Left ventricle myocardium inferior (tissue), 1 donor: ENCODE measurements around the gene ATXN7. TPM values are rescaled to one million over a fixed set of nuclear protein-coding genes. Genes with fewer than 3 reads are reported as not detected.

Experiments used
- DNase-seq: peaks from one replicate; pipeline ENCODE4 v3.0.0-alpha.2; 2020
- H3K27ac ChIP-seq: fragments of 200-600 bp; replicated peaks from 2 replicates; pipeline ENCODE4 v1.8.0; 2021
- H3K27me3 ChIP-seq: fragments of 200-600 bp; 2 replicates; pipeline ENCODE4 v1.8.0; 2021; ENCODE audit warnings: low read depth
- H3K36me3 ChIP-seq: fragments of 200-600 bp; 2 replicates; pipeline ENCODE4 v1.8.0; 2021
- H3K4me1 ChIP-seq: fragments of 200-600 bp; 2 replicates; pipeline ENCODE4 v1.8.0; 2021
- H3K4me3 ChIP-seq: fragments of 200-600 bp; 2 replicates; pipeline ENCODE4 v1.8.0; 2021; ENCODE audit warnings: mild to moderate bottlenecking, moderate library complexity
- H3K9me3 ChIP-seq: fragments of 200-600 bp; replicated peaks from 2 replicates; pipeline ENCODE4 v1.8.0; 2021
- CTCF ChIP-seq: fragments of 200-600 bp; IDR thresholded peaks from 2 replicates; pipeline ENCODE4 v1.8.0; 2021; ENCODE audit warnings: antibody characterized with exemption, mild to moderate bottlenecking, borderline replicate concordance
- intact Hi-C: fragments of 100-400 bp; cut with micrococcal nuclease; formaldehyde crosslinking; loops from one replicate; pipeline ENCODE4 v1.11.0; 2022
- total RNA-seq: library from RNA; stranded (reverse); fragmentation: NEBNext Ultra II Directional; extraction: Animal tissue kit (Norgen Biotek cat#: 25700); gene quantifications from one replicate; pipeline ENCODE4 v1.2.1, GENCODE V29; 2021
- donor health status: DM: no; HTN: yes; CAD: no; lungs with severe emphysema.

ATXN7 gene
- total RNA-seq, 1 donor from 2014 or later, result 12.1 TPM

- no peak for TF ChIP-seq CTCF
- no peaks in the 10 kb centered on the region for H3K27me3 ChIP-seq
- no peak overlapping the region for H3K27ac ChIP-seq
- no peaks in the 10 kb centered on the region for H3K9me3 ChIP-seq
- intact Hi-C loops, result no loop called here
- H3K4me1 ChIP-seq, result peaks cover 29% of the 10 kb centered on the region
- peaks cover 89% of the 10 kb centered on the region for H3K36me3 ChIP-seq
- DNase-seq, result no peak
- no peak overlapping the region for H3K4me3 ChIP-seq
These were observed 144.3 kb downstream of the ATXN7 start for GRCh38 chr3:64008017-64008416.

GRCh38 chr3:64008487-64009351 lies 145.1 kb downstream of the ATXN7 start:
- no peak for TF ChIP-seq CTCF
- H3K36me3 ChIP-seq, result peaks cover 96% of the 10 kb centered on the region
- DNase-seq, result no peak
- intact Hi-C loops, result no loop called here
- H3K4me3 ChIP-seq, result no peak overlapping the region
- peaks cover 29% of the 10 kb centered on the region for H3K4me1 ChIP-seq
- H3K9me3 ChIP-seq, result no peaks in the 10 kb centered on the region
- no peaks in the 10 kb centered on the region for H3K27me3 ChIP-seq
- no peak overlapping the region for H3K27ac ChIP-seq

GRCh38 chr3:64009528-64009927 lies 145.9 kb downstream of the ATXN7 start:
- Histone ChIP-seq H3K9me3 (no peaks in the 10 kb centered on the region), H3K4me1 (peaks cover 24% of the 10 kb centered on the region), H3K27me3 (no peaks in the 10 kb centered on the region), H3K36me3 (peaks cover 99% of the 10 kb centered on the region), H3K4me3 (no peak overlapping the region), H3K27ac (no peak overlapping the region)
- intact Hi-C loops, result no loop called here
- DNase-seq, result no peak
- TF ChIP-seq CTCF, result no peak

GRCh38 chr3:64010199-64010598 lies 146.5 kb downstream of the ATXN7 start:
- Histone ChIP-seq H3K4me1 (peaks cover 22% of the 10 kb centered on the region), H3K4me3 (no peak overlapping the region), H3K27me3 (no peaks in the 10 kb centered on the region), H3K36me3 (peaks cover 99% of the 10 kb centered on the region), H3K9me3 (no peaks in the 10 kb centered on the region), H3K27ac (no peak overlapping the region)
- TF ChIP-seq CTCF, result no peak
- intact Hi-C loops, result no loop called here
- no peak for DNase-seq

- no peaks in the 10 kb centered on the region for H3K9me3 ChIP-seq
- no peak for DNase-seq
- peaks cover 98% of the 10 kb centered on the region for H3K36me3 ChIP-seq
- intact Hi-C loops, result no loop called here
- no peaks in the 10 kb centered on the region for H3K27me3 ChIP-seq
- no peak overlapping the region for H3K27ac ChIP-seq
- no peak for TF ChIP-seq CTCF
- no peak overlapping the region for H3K4me3 ChIP-seq
- peaks cover 32% of the 10 kb centered on the region for H3K4me1 ChIP-seq
These were observed 148.0 kb downstream of the ATXN7 start for GRCh38 chr3:64011685-64012084.
